ENCODE data around the gene TRRAP.
A peak's percentile ranks its signal among the peaks of the same experiment; 100 is the strongest.
"Not testable (repeated sequence)": the region's sequence is repeated elsewhere in the genome, so short reads cannot be mapped to it uniquely, and the experiment has no call there.

Gene TRRAP

DNA sequence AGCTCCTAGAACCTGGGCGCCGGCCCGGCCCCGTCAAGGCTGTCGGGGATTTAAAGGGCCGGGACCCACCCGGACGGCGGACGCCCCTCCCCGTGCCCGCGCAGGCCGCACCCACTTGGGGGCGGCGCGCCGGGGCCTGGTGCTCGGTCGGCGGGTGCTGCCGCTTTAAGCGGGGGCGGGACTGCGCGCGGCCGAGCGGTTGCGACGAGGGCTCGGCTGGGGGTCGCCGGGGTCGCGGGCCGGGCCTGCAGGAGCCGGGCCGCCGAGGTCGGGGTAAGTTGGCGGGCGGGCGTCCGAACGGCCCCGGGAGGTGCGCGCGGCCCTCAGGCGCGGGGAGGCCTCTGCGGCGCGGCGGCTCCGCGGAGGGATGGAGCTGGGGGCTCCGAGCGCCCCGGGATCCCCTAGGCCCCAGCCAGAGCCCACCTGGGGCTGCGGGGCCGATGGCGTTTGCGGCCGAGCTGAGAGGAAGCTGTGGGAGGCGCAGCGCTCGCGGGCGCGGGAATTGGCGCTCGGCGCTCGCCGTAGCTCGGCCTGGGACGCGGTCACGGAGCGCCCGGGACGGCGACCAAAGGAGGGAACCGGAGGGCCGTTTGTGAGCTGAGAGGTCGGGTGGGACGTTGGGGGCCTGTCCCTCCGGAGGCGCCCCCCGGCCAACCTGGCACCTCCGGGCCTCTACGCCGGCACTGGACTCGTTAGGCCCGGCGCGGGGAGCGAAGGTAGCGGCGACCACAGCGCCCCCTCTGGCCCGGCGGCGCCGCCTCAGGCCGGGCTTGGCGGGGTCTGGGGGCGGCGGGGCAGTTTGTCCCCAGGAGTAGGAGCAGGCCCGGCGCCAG lies at the start of gene TRRAP:
Gene TRRAP, plus strand, starts transcription at position 168 of the 833 bp plus-strand sequence. CDS start 2,619 bp downstream, outside the sequence.
- peak; percentile 80 to 83 for DNase-seq

DNA sequence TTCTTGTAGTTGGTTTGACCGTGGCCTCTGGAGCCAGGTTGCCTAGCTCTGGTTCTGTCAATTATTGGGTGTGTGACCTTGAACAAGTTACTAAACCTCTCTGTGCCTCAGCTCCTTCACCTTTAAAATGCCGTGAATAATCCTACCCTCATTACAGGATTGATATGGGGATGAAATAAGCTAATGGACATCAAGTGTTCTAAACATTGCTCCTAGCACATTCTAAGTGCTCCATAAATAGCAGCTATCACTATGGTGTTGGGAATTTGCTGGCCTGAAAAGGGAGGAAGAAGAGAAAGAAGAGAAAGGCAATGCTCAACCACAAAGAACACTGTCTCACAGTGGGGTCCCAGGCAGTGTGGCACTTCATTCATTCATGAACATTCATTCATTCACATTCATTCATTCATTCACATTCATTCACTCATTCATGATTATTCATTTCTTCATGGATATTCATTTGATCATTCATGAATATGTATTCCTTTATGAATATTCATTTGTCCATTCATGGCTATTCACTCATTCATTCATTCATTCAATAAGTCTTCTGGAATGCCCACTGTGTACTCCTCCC lies 47.3 kb upstream of the TRRAP start:
- DNase-seq, result no peak

DNA sequence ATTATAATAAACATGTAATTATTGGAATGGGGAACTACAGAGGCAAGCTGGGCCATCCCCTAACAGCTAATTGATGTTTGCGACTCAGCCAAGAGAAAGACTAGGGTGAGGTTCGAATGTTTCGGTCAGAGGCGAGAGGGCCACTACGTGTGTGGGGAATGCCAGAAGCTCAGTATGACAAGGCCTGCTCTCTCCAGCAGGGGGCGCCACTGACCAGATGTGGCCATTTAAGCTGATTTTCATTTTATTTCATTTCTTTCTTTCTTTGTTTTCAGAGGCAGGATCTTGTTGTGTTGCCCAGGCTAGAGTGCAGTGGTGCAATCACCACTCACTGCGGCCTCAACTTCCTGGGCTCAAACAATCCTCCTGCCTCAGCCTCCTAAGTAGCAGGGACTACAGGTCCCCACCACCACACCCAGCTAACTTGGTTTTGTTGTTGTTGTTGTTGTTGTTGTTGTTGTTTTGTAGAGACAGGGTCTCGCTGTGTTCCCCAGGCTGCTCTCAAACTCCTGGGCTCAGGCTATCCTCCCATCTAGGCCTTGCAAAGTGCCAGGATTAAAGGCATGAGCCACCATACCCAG lies 46.6 kb upstream of the TRRAP start:
- DNase-seq, result peak; percentile 46 to 65

DNA sequence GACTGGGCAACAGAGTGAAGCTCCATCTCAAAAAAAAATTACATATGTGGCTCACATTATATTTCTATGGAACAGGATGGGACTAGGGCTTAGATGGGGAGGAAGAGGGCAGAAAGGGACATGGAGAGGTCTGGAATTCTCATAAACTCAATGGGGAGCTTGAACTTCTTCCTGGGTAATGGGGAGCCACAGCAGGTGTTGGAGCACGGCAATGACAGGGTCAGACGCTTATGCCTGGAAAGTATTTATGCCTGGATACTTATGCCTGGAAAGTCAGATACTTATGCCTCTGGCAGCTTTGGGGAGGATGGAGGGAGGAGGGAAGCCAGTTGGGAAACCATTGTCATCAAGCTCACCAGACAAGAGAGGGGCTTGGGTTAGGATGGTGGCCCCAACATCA lies 45.3 kb upstream of the TRRAP start:
- no peak for DNase-seq

DNA sequence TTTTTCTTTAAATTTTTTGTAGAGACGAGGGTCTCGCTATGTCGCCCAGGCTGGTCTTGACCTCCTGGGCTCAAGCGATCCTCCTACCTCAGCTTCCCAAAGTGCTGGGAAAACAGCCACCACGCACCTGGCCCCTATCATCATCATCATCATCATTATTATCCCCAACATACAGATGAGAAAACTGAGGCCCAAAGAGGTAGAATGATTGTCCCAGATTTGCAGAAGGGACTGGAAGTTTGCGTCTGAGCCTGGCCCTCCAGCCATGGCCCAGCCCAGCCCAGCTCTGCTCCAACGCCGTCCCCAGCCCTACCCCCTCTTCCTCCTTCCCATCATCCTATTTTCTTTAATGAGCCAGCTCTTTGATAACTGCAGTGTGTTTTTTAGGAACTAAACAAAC lies 43.4 kb upstream of the TRRAP start:
- no peak for DNase-seq

DNA sequence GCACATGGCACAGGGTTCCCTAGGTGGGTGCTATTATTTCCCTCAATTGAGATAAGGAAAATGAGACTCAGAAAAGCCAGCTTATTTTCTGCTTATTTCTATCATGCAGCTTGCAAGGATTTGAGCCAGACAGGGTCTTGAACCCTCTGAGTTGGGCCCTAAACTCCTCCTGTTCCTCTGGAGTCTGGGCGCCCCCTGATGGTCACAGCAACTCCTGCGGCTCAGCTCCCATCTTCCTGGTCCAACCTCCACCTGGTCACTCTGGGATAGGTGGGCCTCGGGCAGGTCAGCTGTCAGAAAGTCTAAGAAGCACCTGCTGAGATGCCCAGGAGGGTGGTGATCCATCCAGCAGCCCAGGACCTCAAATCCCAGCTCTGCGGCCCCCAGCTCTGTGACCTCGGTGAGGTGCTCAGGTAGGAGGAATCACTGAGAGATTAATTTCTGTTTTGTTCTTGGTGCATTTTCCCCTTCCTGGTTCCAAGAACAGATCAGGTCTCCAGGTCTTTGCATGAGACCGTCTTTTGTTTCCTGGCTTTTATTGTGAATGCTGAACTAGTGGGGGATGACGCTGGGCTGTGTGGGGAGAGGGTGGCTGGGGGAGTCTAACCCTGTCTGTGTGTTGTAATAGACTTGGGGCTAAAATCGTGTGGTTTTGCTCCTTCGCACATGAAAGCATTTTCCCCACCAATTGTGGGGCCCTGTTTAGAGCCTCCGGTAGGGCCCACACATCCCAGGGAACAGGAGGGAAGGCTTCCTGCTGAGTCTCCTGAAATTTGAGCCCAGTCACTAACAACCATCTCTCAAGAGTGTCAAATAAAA lies 41.3 kb upstream of the TRRAP start:
- DNase-seq, result peak; percentile 25 to 50

DNA sequence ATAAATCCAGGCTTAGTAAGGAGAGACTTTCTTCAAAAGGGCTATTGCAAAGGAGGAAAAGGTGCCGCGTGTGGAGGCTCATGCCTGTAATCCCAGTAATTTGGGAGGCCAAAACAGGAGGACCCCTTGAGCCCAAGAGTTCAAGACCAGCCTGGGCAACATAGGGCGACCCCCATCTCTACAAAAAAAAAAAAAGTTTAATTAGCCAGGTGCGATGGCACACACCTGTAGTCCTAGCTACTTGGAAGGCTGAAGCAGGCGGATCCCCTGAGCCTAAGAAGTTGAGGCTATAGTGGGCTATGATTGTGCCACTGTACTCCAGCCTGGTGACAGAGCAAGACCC lies 40.7 kb upstream of the TRRAP start:
- no peak for DNase-seq

DNA sequence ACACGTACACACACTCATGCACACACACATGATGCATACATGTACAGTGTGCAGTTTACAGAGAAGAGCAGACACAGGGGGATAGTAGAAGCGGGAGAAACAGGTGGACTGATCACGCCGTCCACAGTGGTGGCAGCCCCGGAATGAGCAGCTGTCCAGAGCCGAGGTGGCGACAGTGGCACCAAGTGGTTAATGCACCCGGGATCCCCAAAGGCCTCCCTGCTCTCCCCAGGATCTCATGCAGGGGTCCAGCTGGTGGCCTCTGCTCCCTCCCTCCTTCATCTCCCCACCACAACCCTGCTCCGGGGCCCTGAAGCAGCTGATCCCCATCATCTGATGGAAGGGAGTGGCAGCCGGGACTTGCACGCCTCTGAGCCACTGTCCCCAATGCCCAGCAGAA lies 38.2 kb upstream of the TRRAP start:
- no peak for DNase-seq

DNA sequence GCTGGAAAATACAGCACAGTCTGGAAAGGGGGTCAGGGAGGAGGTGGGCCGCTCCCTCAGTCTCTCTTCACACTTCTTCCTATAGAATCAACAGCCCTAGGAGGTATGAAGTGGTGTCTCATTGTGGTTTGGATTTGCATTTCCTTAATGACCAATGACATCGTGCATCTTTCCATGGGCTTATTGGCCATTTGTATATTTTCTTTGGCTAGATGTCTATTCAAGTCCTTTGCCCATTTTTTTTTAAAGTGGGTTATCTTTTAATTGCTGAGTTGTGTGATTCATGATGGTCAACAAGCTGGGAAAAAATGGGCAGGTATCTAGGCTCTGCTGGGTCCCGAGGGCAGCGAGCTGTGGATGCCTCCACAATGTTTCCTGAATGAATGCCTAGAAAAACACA lies 37.6 kb upstream of the TRRAP start:
- no peak for DNase-seq

DNA sequence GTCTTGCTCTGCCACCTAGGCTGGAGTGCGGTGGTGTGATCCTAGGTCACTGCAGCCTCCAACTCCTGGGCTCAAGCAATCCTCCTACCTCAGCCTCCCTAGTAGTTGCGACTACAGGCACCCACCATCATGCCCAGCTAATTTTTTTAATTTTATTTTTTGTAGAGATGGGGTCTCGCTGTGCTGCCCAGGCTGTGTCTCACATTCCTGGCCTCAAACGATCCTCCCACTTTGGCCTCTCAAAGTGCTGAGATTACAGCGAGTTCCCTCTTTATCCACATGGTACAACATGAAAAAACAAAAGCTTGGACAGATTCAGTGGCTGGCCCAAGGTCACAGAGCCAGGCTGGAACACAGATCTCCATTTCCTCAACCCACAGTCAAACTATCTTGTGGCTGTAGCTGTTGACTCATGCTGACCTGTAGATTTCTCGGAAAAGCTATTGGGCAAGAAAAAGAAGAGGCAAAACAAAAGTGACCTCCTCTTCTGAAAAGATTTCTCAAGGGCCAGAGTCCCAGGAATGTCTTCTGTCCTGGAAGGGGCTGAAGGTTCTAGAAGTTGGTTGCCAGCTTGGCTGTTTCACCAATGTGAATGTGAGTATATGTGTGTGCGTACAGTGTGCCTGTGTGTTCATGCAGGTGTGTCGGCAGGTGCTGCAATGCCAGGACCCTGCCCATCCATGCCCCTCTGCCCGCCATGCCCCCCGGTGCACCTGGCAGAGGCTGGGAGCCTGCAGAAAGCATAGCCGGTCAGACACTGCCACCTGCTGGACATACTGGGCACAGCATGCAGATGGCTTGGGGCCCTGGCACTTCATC lies 36.9 kb upstream of the TRRAP start:
- DNase-seq, result peak; percentile 80 to 81

DNA sequence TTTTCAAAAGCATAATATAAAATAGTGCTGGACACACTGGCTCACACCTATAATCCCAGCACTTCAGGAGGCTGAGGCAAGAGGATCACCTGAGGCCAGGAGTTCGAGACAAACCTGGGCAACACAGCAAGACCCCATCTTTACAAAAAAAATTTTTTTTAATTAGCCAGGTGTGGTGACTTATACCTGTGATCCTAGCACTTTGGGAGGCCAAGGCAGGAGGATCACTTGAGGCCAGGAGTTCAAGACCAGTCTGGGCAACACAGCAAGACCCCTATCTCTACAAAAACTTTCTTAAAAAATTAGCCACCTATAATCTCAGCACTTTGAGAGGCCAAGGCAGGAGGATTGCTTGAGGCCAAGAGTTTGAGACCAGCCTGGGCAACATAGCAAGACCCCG lies 35.8 kb upstream of the TRRAP start:
- DNase-seq, result not testable (repeated sequence)

DNA sequence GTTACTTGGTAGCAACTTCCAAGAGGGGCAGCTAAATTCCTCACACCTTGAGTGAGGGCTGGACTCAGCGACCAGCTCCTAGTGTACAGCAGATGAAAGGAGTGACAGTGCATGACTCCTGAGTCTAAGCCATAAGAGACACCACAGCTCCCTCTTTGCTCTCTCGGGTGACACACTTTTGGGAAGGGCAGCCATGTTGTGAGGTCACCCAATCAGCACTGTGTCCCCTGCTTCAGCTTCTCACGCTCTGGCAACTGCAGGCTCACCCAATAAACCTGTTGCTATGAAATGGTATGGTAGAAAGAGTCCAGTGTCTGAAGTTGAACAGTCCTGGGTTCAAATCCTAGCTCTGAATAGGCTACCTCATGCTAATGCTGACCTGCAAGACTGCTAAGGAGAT lies 29.4 kb upstream of the TRRAP start:
- no peak for DNase-seq

DNA sequence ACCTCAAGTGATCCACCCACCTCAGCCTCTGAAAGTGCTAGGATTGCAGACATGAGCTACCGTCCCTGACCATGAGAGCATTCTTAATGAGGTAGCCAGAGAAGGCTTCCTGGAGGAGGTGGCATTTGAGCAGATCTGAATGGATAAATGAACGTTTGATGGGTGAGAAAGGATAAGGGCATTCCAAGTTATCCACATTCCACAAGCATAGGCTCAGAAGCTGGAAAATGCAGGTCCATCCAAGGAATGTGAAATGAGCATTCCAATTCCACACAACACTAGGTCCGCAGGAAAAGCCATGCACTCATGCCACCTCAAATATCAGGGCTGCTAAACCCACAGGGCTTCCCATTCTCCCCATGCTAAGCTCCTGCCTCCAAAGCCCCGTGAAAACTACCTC lies 25.5 kb upstream of the TRRAP start:
- DNase-seq, result no peak

DNA sequence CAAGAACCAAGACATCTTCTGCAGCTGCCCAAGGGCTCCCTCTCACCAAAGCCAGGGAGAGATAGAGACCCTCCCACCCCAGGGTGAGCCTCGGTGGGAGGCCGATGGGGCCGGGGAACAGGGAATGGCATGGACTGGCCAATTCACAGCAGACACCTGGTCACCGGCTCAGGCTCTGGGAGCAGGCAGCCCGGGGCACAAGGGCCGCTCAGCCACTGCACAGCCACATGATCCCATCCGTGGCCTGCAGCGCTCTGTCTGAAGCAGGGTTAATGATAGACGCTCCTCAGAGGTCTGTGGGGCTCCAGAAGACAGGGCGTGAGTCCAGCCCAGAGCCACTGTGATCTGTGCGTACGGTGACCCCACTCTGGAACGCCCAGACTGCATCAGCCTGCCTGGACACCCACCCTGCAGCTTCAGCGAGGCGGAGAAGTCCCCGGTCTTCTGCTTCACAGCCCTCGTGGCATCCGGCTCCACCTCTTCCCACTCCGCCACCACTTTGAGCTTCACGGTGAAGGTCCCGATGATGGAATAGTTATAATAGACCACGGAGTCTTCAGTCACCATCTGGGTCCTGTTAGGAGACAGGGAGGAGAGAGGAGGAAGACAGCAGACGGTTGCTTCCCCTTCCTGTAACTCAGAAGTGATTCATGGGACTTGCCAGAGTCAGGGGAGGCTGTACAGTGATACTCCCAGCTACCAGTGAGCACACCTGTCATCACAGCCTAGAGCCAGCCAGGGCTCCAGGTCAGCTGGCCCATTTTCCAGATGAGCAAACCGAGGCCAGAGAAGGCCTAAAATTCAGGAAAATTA lies 22.5 kb upstream of the TRRAP start:
- DNase-seq, result no peak

DNA sequence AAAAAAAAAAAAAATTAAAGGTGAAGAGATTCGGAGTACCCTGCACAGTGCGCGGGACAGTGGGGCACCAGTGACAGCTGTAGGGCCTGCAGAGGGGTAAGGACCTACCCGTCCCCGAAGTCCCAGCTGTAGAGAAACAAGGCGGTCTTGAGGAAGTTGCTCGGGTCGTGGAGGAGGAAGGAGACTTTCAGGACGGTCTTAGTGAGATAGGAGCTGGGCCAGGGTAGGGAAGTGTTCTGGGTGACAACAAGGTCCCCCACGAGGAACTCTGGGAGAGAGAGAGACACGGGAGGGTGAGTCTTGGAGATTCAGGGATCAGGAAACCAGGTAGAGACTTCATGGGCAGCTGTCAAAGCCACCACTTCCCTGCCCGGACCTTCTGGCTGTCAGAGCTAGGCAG lies 18.3 kb upstream of the TRRAP start:
- DNase-seq, result no peak

DNA sequence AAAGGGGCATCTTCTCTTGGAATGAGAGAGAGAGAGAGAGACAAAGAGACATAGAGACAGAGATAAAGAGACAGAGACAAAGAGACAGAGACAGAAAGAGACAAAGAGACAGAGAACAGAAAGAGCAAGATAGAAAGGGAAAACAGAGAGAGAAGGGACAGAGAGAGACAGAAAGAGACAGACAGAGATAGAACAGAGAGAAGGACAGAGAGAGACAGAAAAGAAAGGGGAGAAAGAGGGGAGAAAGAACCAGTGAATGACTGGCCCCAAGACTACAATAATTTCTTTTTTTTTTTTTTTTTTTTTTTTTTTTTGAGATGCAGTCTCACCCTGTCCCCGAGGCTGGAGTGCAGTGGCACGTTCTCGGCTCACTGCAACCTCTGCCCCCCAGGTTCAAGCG lies 16.1 kb upstream of the TRRAP start:
- DNase-seq, result no peak

DNA sequence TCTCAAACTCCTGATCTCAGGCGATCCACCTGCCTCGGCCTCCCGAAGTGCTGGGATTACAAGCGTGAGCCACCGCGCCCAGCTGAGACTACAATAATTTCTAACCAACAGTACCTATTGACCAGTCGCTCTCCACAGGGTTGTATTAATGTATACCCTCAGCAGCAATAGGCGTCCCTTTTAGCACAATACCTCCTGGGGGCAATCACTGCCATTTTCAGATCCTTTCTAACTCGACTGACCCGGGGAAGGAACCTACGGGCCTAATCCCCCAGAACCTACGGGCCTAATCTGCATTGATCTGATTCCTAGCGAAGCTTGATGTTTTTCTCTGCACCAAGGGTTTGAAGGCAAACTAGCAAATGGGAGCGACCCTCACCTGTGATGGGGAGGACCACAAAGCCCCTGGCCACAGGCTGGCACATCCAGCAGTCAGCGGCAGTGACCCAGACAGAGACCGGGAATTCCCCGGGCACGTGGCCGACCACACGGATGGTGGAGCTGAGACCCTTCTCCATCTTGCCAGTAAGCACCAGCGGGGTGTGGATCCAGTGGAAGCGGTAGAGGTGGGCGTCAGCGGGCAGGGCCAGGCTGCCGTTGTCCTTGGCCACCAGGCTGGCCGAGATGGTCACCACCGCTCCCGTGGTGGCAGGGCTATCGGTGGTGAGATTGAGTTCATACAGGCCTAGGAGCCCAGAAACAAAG lies 15.5 kb upstream of the TRRAP start:
- DNase-seq, result no peak

DNA sequence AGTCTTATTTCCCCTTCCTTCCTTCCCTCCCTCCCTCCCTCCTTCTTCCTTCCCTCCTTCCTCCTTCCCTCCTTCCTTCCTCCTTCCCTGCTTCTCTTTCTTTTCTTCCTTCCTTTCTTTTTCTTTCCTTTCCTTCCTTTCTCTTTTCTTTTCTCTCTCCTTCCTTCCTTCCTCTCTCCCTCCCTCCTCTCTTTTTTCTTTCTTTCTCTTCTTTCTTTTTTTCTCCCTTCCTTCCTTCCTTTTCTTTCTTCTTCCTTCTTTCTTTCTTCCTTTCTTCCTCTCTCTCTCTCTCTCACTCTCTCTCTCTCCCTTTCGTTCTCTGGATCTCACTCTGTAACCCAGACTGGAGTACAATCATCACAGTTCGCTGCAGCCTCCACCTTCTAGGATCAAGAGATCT lies 14.7 kb upstream of the TRRAP start:
- no peak for DNase-seq

DNA sequence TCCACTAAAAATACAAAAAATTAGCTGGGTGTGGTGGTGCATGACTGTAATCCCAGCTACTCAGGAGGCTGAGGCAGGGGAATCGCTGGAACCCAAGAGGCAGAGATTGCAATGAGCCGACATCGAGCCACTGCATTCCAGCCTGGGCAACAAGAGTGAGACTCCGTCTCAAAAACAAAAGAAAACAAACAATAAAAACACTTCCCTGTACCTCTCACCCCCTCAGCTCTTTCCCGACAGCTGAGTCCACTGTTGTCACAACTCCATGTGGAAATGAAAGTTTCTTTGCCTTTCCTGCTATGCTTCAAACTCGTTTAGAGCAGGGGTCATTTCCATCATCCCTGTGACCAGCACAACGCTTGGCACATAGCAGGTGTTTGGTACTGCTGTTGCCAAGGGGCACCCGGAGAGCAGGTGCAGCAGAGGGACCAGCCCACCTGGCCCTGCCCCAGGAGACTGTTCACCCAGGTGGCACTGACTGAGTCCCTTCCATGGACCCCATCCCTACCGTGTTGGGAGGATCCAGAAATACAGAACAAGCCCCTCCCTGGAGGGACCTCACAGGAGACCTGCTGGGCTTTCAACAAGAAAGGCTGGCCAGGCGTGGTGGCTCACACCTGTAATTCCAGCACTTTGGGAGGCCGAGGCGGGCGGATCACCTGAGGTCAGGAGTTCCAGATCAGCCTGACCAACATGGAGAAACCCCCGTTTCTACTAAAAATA lies 13.4 kb upstream of the TRRAP start:
- DNase-seq, result no peak

DNA sequence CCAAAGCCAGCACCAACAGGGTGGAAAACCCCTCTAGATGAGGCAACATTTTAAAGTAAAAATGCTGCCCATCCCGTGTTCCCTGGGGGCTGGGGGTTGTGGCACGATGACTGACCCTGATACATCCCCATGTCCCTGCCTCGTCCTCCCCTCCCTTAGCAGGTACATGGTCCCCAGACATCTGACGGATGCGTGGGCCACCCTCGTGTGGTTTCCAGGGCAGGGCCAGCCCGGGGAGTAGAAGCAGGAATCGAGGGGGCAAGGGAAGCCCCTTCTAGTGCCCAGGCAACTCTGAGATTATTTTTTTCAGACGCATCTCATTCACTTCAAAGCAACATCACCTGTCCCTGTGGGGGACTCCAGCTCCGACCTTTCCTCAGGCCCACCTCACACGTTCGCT lies 12.0 kb upstream of the TRRAP start:
- no peak for DNase-seq

Data from stimulated activated CD4-positive, alpha-beta T cell treated with anti-CD3 and anti-CD28 coated beads, Interleukin-2, amount 100 ng/mL, for 24 hours (primary cell).